Panc1 (cell line): ENCODE measurements around the gene MLLT3. TPM values are rescaled to one million over a fixed set of nuclear protein-coding genes. Genes with fewer than 3 reads are reported as not detected.

Source experiments
- ATAC-seq: fragments of 200-7000 bp; cut with Tn5 transposase; 2 replicates; pipeline ENCODE4 v1.9.1; 2020; ENCODE audit warnings: mild to moderate bottlenecking, moderate library complexity
- BruUV-seq: library from RNA; stranded (reverse); fragments of 400-500 nt; replicated peaks from 2 replicates; lab custom pipeline; 2021; lab: Mats Ljungman, UMichigan
- CTCF ChIA-PET: fragments of 300-600 bp; sonication (Branson Sonifier 250); formaldehyde crosslinking; loops from one replicate; lab custom pipeline; 2022; ENCODE audit warnings: antibody characterized with exemption; lab: Charles Lee
- POLR2A ChIA-PET: fragments of 300-600 bp; sonication (Branson Sonifier 250); formaldehyde crosslinking; loops from one replicate; lab custom pipeline; 2022; ENCODE audit warnings: antibody characterized with exemption; lab: Charles Lee
- DNase-seq: peaks from one replicate; pipeline ENCODE4 v3.0.0-alpha.2; 2010; ENCODE audit warnings: low read depth, low spot score
- H3K27ac ChIP-seq: 2 replicates; pipeline ENCODE4 v1.5.1; 2011; ENCODE audit warnings: mild to moderate bottlenecking, low read length, inconsistent platforms
- H3K27me3 ChIP-seq: fragments of 200-500 bp; sonication (Bioruptor generic); 2 replicates; pipeline ENCODE4 v1.6.0; 2014; ENCODE audit warnings: low read length, inconsistent platforms; ENCODE audit not compliant: control insufficient read depth, insufficient read depth
- H3K36me3 ChIP-seq: fragments of 200-500 bp; sonication (Bioruptor generic); 2 replicates; pipeline ENCODE4 v1.5.1; 2014; ENCODE audit warnings: inconsistent platforms, mild to moderate bottlenecking, low read length, moderate library complexity; ENCODE audit not compliant: control insufficient read depth, insufficient read depth
- H3K4me1 ChIP-seq: 2 replicates; pipeline ENCODE4 v1.5.1; 2011; ENCODE audit warnings: inconsistent platforms, mild to moderate bottlenecking, low read length, moderate library complexity; ENCODE audit not compliant: control insufficient read depth, insufficient read depth
- H3K4me3 ChIP-seq, 2 experiments: 2 replicates each; pipeline ENCODE4 v1.5.1; 2011 to 2012; ENCODE audit warnings: low read depth in 2 of 2, low read length in 2 of 2, mild to moderate bottlenecking in 2 of 2, inconsistent platforms in 1 of 2, moderate library complexity in 1 of 2
- H3K9me3 ChIP-seq: fragments of 200-500 bp; sonication (Bioruptor generic); 2 replicates; pipeline ENCODE4 v1.5.1; 2014; ENCODE audit warnings: low read depth, mild to moderate bottlenecking, inconsistent platforms, low read length, moderate library complexity; ENCODE audit not compliant: control insufficient read depth, insufficient read depth
- POLR2AphosphoS5 ChIP-seq: IDR thresholded peaks from 2 replicates; pipeline ENCODE4 v1.6.1; 2012; ENCODE audit warnings: mild to moderate bottlenecking, low read depth, low read length, moderate library complexity
- REST ChIP-seq, 2 experiments: IDR thresholded peaks; 2 replicates each; pipeline ENCODE4 v1.6.1; 2011 to 2012; ENCODE audit warnings: low read depth in 2 of 2, control low read depth in 1 of 2, low read length in 1 of 2, mild to moderate bottlenecking in 1 of 2, moderate library complexity in 1 of 2; ENCODE audit not compliant: insufficient read depth in 1 of 2
- SIN3A ChIP-seq: IDR thresholded peaks from 2 replicates; pipeline ENCODE4 v1.6.1; 2012; ENCODE audit warnings: low read depth, mild to moderate bottlenecking, low read length, moderate library complexity, borderline replicate concordance; ENCODE audit not compliant: insufficient read depth
- TCF7L2 ChIP-seq: IDR thresholded peaks from 2 replicates; pipeline ENCODE4 v1.6.1; 2011; ENCODE audit warnings: mild to moderate bottlenecking, low read depth, low read length, inconsistent platforms
- in situ Hi-C: cut with HindIII; loops from 2 replicates; pipeline ENCODE4 v1.10.0; 2016; ENCODE audit warnings: low sequenced_read_pairs, low pct_unique_long_range_greater_than_20kb
- intact Hi-C: fragments of 100-400 bp; cut with micrococcal nuclease; formaldehyde crosslinking; loops from one replicate; pipeline ENCODE4 v1.10.0; 2022; ENCODE audit not compliant: unreplicated experiment
- total RNA-seq: library from RNA; stranded (reverse); gene quantifications from one replicate; pipeline ENCODE4 v1.2.1, GENCODE V29; 2021; ENCODE audit not compliant: unreplicated experiment
- TF ChIP-seq, protein P1 (sequence below): fragments of 450-650 bp; IDR thresholded peaks from 2 replicates; pipeline ENCODE4 v1.5.1; 2017; ENCODE audit warnings: mild to moderate bottlenecking

MLLT3 gene
- total RNA-seq, 1 experiment from 2014 or later: 0.49 TPM

GRCh38 chr9:20610591-20610990 lies 11.7 kb downstream of the MLLT3 start:
- no peak for DNase-seq
- intact Hi-C loops (loop anchor here (10.0 kb wide), 1 partner anchor 686 kb away; no protein-coding TSS in a partner anchor), in situ Hi-C loops (no loop called here)
- ChIA-PET POLR2A (no interaction called here), CTCF (no interaction called here)
- Histone ChIP-seq H3K36me3 (no peaks in the 10 kb centered on the region), H3K27me3 (no peaks in the 10 kb centered on the region), H3K4me3 (no peak overlapping the region), H3K9me3 (no peaks in the 10 kb centered on the region), H3K4me1 (no peaks in the 10 kb centered on the region), H3K27ac (no peak overlapping the region)
- ATAC-seq: no peak
- BruUV-seq: no TSS peak
- no peak for TF ChIP-seq POLR2AphosphoS5
- no peak for TF ChIP-seq REST (IDR thresholded peaks at IDR 0.05; ENCODE audit: insufficient read depth in 1 of 2, low read depth in 2 of 2, low read length in 1 of 2)
- no peak for TF ChIP-seq SIN3A
- TF ChIP-seq, protein P1, sequence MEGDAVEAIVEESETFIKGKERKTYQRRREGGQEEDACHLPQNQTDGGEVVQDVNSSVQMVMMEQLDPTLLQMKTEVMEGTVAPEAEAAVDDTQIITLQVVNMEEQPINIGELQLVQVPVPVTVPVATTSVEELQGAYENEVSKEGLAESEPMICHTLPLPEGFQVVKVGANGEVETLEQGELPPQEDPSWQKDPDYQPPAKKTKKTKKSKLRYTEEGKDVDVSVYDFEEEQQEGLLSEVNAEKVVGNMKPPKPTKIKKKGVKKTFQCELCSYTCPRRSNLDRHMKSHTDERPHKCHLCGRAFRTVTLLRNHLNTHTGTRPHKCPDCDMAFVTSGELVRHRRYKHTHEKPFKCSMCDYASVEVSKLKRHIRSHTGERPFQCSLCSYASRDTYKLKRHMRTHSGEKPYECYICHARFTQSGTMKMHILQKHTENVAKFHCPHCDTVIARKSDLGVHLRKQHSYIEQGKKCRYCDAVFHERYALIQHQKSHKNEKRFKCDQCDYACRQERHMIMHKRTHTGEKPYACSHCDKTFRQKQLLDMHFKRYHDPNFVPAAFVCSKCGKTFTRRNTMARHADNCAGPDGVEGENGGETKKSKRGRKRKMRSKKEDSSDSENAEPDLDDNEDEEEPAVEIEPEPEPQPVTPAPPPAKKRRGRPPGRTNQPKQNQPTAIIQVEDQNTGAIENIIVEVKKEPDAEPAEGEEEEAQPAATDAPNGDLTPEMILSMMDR: no peak
- no peak for TF ChIP-seq TCF7L2

- Histone ChIP-seq H3K4me1 (no peaks in the 10 kb centered on the region), H3K27me3 (no peaks in the 10 kb centered on the region), H3K4me3 (no peak overlapping the region), H3K9me3 (no peaks in the 10 kb centered on the region), H3K36me3 (no peaks in the 10 kb centered on the region), H3K27ac (no peak overlapping the region)
- ATAC-seq (no peak), DNase-seq (no peak)
- TF ChIP-seq, protein P1: no peak
- CTCF ChIA-PET: no interaction called here
- intact Hi-C loops: loop anchor here (10.0 kb wide), 1 partner anchor 254 kb away; no protein-coding TSS in a partner anchor
- in situ Hi-C loops: no loop called here
- BruUV-seq: no TSS peak
- POLR2A ChIA-PET: no interaction called here
These were observed 13.7 kb downstream of the MLLT3 start for GRCh38 chr9:20608582-20608981.

GRCh38 chr9:20606652-20607051 lies 15.6 kb downstream of the MLLT3 start:
- BruUV-seq: no TSS peak
- ChIA-PET CTCF (no interaction called here), POLR2A (no interaction called here)
- Histone ChIP-seq H3K27ac (no peak overlapping the region), H3K27me3 (no peaks in the 10 kb centered on the region), H3K9me3 (no peaks in the 10 kb centered on the region), H3K4me3 (no peak overlapping the region), H3K4me1 (no peaks in the 10 kb centered on the region), H3K36me3 (no peaks in the 10 kb centered on the region)
- in situ Hi-C loops (no loop called here), intact Hi-C loops (loop anchor here (10.0 kb wide), 1 partner anchor 252 kb away; no protein-coding TSS in a partner anchor)
- DNase-seq: no peak
- TF ChIP-seq, protein P1: no peak
- TF ChIP-seq POLR2AphosphoS5 (no peak), REST (IDR thresholded peaks at IDR 0.05; ENCODE audit: insufficient read depth in 1 of 2, low read depth in 2 of 2, low read length in 1 of 2) (no peak), TCF7L2 (no peak), SIN3A (no peak)
- ATAC-seq: no peak
